AG04450 (cell line): Measurements from ENCODE around the gene ARRDC2. TPM values are rescaled to one million over a fixed set of nuclear protein-coding genes. Genes with fewer than 3 reads are reported as not detected.

Experiments
- CTCF ChIA-PET: fragments of 300-600, 350-600 bp; formaldehyde crosslinking; extraction: SDS; loops from one replicate; lab custom pipeline; 2022; ENCODE audit warnings: antibody characterized with exemption, inconsistent platforms; lab: Charles Lee
- POLR2A ChIA-PET: fragments of 350-600 bp; formaldehyde crosslinking; extraction: SDS; loops from one replicate; lab custom pipeline; 2021; ENCODE audit warnings: antibody characterized with exemption, inconsistent platforms; lab: Yijun Ruan, JAX
- DNase-seq: peaks from one replicate; pipeline ENCODE4 v3.0.0-alpha.2; 2011; ENCODE audit warnings: low read depth, low spot score
- H3K27ac ChIP-seq: one replicate; pipeline ENCODE4 v1.5.1; 2012; ENCODE audit warnings: low read depth, low read length, control low read depth
- H3K27me3 ChIP-seq: one replicate; pipeline ENCODE4 v1.6.0; 2012; ENCODE audit warnings: low read length; ENCODE audit not compliant: control insufficient read depth, insufficient read depth
- H3K4me3 ChIP-seq: 2 replicates; pipeline ENCODE4 v1.5.1; 2011; ENCODE audit warnings: mild to moderate bottlenecking, low read depth, low read length, control low read depth
- H3K9me3 ChIP-seq: 2 replicates; pipeline ENCODE4 v1.5.1; 2012; ENCODE audit warnings: low read length; ENCODE audit not compliant: control insufficient read depth, insufficient read depth
- CTCF ChIP-seq: IDR thresholded peaks from 2 replicates; pipeline ENCODE4 v1.5.1; 2011; ENCODE audit warnings: low read depth, low read length, control low read depth, inconsistent platforms
- polyA plus RNA-seq: library from polyadenylated mRNA; depleted of rRNA; stranded (reverse); fragments of >200 nt; gene quantifications from 2 replicates; pipeline ENCODE4 v1.2.3, GENCODE V29; 2011

Gene ARRDC2
- polyA plus RNA-seq, 1 experiment: 2.3 TPM

GRCh38 chr19:17972230-17972629 is 35.7 kb upstream of the ARRDC2 start:
- H3K27me3 ChIP-seq: peaks cover 20% of the 10 kb centered on the region
- DNase-seq: no peak
- no peaks in the 10 kb centered on the region for H3K9me3 ChIP-seq
- H3K4me3 ChIP-seq: no peak overlapping the region
- ChIA-PET POLR2A (no interaction called here), CTCF (interaction anchor here (1.3 kb wide), 1 partner anchor 26 kb away, joined by 4 read pairs; no protein-coding TSS in a partner anchor)
- H3K27ac ChIP-seq: no peak overlapping the region
- TF ChIP-seq CTCF: no peak

GRCh38 chr19:17973759-17974158 is 34.2 kb upstream of the ARRDC2 start:
- Histone ChIP-seq H3K27me3 (peaks cover 7% of the 10 kb centered on the region), H3K4me3 (no peak overlapping the region), H3K9me3 (no peaks in the 10 kb centered on the region), H3K27ac (no peak overlapping the region)
- no peak for DNase-seq
- ChIA-PET POLR2A (no interaction called here), CTCF (no interaction called here)
- TF ChIP-seq CTCF: no peak

- ChIA-PET POLR2A (no interaction called here), CTCF (no interaction called here)
- H3K9me3 ChIP-seq: no peaks in the 10 kb centered on the region
Observed at GRCh38 chr19:17974551-17974950, 33.4 kb upstream of the ARRDC2 start.

GRCh38 chr19:17975032-17975431 is 32.9 kb upstream of the ARRDC2 start:
- POLR2A ChIA-PET: no interaction called here
- CTCF ChIA-PET: no interaction called here

More at GRCh38 chr19:17974551-17974950, 33.4 kb upstream of the ARRDC2 start:
- Histone ChIP-seq H3K4me3 (no peak overlapping the region), H3K27me3 (peaks cover 4% of the 10 kb centered on the region), H3K27ac (no peak overlapping the region)
- TF ChIP-seq CTCF: no peak
- no peak for DNase-seq

GRCh38 chr19:17977021-17977420 is 30.9 kb upstream of the ARRDC2 start:
- Histone ChIP-seq H3K27me3 (peaks cover 6% of the 10 kb centered on the region), H3K4me3 (no peak overlapping the region), H3K9me3 (no peaks in the 10 kb centered on the region; the same call in 1 of the 2 replicates), H3K27ac (no peak overlapping the region)
- POLR2A ChIA-PET: interaction anchor here (0.7 kb wide), 1 partner anchor 127 kb away, joined by 4 read pairs; no protein-coding TSS in a partner anchor
- no peak for DNase-seq
- no peak for TF ChIP-seq CTCF
- CTCF ChIA-PET: no interaction called here

More at GRCh38 chr19:17975032-17975431, 32.9 kb upstream of the ARRDC2 start:
- Histone ChIP-seq H3K9me3 (no peaks in the 10 kb centered on the region), H3K27me3 (peaks cover 4% of the 10 kb centered on the region), H3K27ac (no peak overlapping the region), H3K4me3 (no peak overlapping the region)
- no peak for TF ChIP-seq CTCF
- no peak for DNase-seq
